Measurements from ENCODE around the gene SLC35F5. TPM values are rescaled to one million over a fixed set of nuclear protein-coding genes. Genes with fewer than 3 reads are reported as not detected.

SLC35F5 gene
- total RNA-seq, 1 experiment from 2014 or later: 88.7 TPM

- Histone ChIP-seq H3K36me3 (no peaks in the 10 kb centered on the region), H3K4me3 (no peak overlapping the region), H3K27me3 (no peaks in the 10 kb centered on the region), H3K27ac (no peak overlapping the region), H3K9me3 (replicated peaks) (no peaks in the 10 kb centered on the region), H3K4me1 (no peaks in the 10 kb centered on the region)
- no peak for DNase-seq
These were observed 11.5 kb upstream of the SLC35F5 start for GRCh38 chr2:113767811-113768460.

GRCh38 chr2:113765276-113765675 is 8.8 kb upstream of the SLC35F5 start:
- no peak for DNase-seq
- no peak overlapping the region for H3K4me3 ChIP-seq
- no peaks in the 10 kb centered on the region for H3K9me3 ChIP-seq (replicated peaks)
- H3K36me3 ChIP-seq: no peaks in the 10 kb centered on the region
- H3K4me1 ChIP-seq: no peaks in the 10 kb centered on the region
- no peak overlapping the region for H3K27ac ChIP-seq
- H3K27me3 ChIP-seq: no peaks in the 10 kb centered on the region

GRCh38 chr2:113762377-113763118 is 6.1 kb upstream of the SLC35F5 start:
- no peak for DNase-seq
- Histone ChIP-seq H3K4me1 (no peaks in the 10 kb centered on the region), H3K9me3 (replicated peaks) (no peaks in the 10 kb centered on the region), H3K4me3 (no peak overlapping the region), H3K36me3 (no peaks in the 10 kb centered on the region), H3K27me3 (no peaks in the 10 kb centered on the region), H3K27ac (no peak overlapping the region)

- H3K4me1 ChIP-seq: no peaks in the 10 kb centered on the region
- H3K9me3 ChIP-seq (replicated peaks): no peaks in the 10 kb centered on the region
- H3K27me3 ChIP-seq: no peaks in the 10 kb centered on the region
- H3K36me3 ChIP-seq: no peaks in the 10 kb centered on the region
- DNase-seq: no peak
- no peak overlapping the region for H3K4me3 ChIP-seq
- no peak overlapping the region for H3K27ac ChIP-seq
These were observed 4.0 kb upstream of the SLC35F5 start for GRCh38 chr2:113760400-113760799.

GRCh38 chr2:113757138-113757657 is 756 bp upstream of the SLC35F5 start:
- Histone ChIP-seq H3K4me3 (peak overlapping the region; percentile 100), H3K36me3 (peaks cover 12% of the 10 kb centered on the region), H3K4me1 (peaks cover 5% of the 10 kb centered on the region; the same call in 1 of the 2 replicates), H3K27me3 (no peaks in the 10 kb centered on the region), H3K27ac (peak overlapping the region; percentile 81), H3K9me3 (replicated peaks) (no peaks in the 10 kb centered on the region)
- DNase-seq: no peak

- H3K9me3 ChIP-seq (replicated peaks): no peaks in the 10 kb centered on the region
- DNase-seq: peak in 1 of 2 experiments; percentile 65
- peaks cover 15% of the 10 kb centered on the region for H3K36me3 ChIP-seq
- peaks cover 5% of the 10 kb centered on the region; the same call in 1 of the 2 replicates for H3K4me1 ChIP-seq
- H3K4me3 ChIP-seq: peak overlapping the region; percentile 100
- H3K27me3 ChIP-seq: no peaks in the 10 kb centered on the region
- peak overlapping the region; percentile 81 for H3K27ac ChIP-seq
These were observed 547 bp downstream of the SLC35F5 start for GRCh38 chr2:113755835-113756354.

GRCh38 chr2:113755035-113755834 is 1.2 kb downstream of the SLC35F5 start:
- no peaks in the 10 kb centered on the region for H3K9me3 ChIP-seq (replicated peaks)
- H3K27me3 ChIP-seq: no peaks in the 10 kb centered on the region
- peak overlapping the region; percentile 100 for H3K4me3 ChIP-seq
- peaks cover 22% of the 10 kb centered on the region for H3K36me3 ChIP-seq
- peak; percentile 10 to 29 for DNase-seq
- peak overlapping the region; percentile 81 for H3K27ac ChIP-seq
- H3K4me1 ChIP-seq: peaks cover 5% of the 10 kb centered on the region; the same call in 1 of the 2 replicates

GRCh38 chr2:113754160-113754559 is 2.3 kb downstream of the SLC35F5 start:
- H3K27ac ChIP-seq: no peak overlapping the region
- no peaks in the 10 kb centered on the region for H3K27me3 ChIP-seq
- peaks cover 5% of the 10 kb centered on the region; the same call in 1 of the 2 replicates for H3K4me1 ChIP-seq
- H3K4me3 ChIP-seq: peak overlapping the region; percentile 100
- no peak for DNase-seq
- peaks cover 26% of the 10 kb centered on the region for H3K36me3 ChIP-seq
- no peaks in the 10 kb centered on the region for H3K9me3 ChIP-seq (replicated peaks)

- no peak for DNase-seq
- Histone ChIP-seq H3K4me3 (no peak overlapping the region), H3K36me3 (peaks cover 51% of the 10 kb centered on the region), H3K4me1 (peaks cover 5% of the 10 kb centered on the region; the same call in 1 of the 2 replicates), H3K27ac (no peak overlapping the region), H3K9me3 (replicated peaks) (no peaks in the 10 kb centered on the region), H3K27me3 (no peaks in the 10 kb centered on the region)
These were observed 6.1 kb downstream of the SLC35F5 start for GRCh38 chr2:113750385-113750784.

GRCh38 chr2:113741091-113741490 is 15.4 kb downstream of the SLC35F5 start:
- peaks cover 65% of the 10 kb centered on the region for H3K36me3 ChIP-seq
- no peak overlapping the region for H3K4me3 ChIP-seq
- no peaks in the 10 kb centered on the region for H3K4me1 ChIP-seq
- H3K27ac ChIP-seq: no peak overlapping the region
- H3K27me3 ChIP-seq: no peaks in the 10 kb centered on the region
- no peak for DNase-seq
- H3K9me3 ChIP-seq (replicated peaks): no peaks in the 10 kb centered on the region

GRCh38 chr2:113739849-113740248 is 16.6 kb downstream of the SLC35F5 start:
- DNase-seq: no peak
- peaks cover 55% of the 10 kb centered on the region for H3K36me3 ChIP-seq

GRCh38 chr2:113734185-113734584 is 22.3 kb downstream of the SLC35F5 start:
- Histone ChIP-seq H3K36me3 (peaks cover 30% of the 10 kb centered on the region), H3K4me1 (peaks cover 3% of the 10 kb centered on the region), H3K9me3 (replicated peaks) (no peaks in the 10 kb centered on the region)

More at GRCh38 chr2:113739849-113740248, 16.6 kb downstream of the SLC35F5 start:
- Histone ChIP-seq H3K9me3 (replicated peaks) (no peaks in the 10 kb centered on the region), H3K27me3 (no peaks in the 10 kb centered on the region), H3K4me3 (no peak overlapping the region), H3K4me1 (no peaks in the 10 kb centered on the region), H3K27ac (no peak overlapping the region)

GRCh38 chr2:113724010-113724409 is 32.4 kb downstream of the SLC35F5 start:
- Histone ChIP-seq H3K27me3 (no peaks in the 10 kb centered on the region), H3K9me3 (replicated peaks) (no peaks in the 10 kb centered on the region), H3K36me3 (peaks cover 16% of the 10 kb centered on the region), H3K4me1 (no peaks in the 10 kb centered on the region), H3K4me3 (no peak overlapping the region), H3K27ac (no peak overlapping the region)
- DNase-seq: no peak

More at GRCh38 chr2:113734185-113734584, 22.3 kb downstream of the SLC35F5 start:
- H3K4me3 ChIP-seq: no peak overlapping the region
- no peak overlapping the region for H3K27ac ChIP-seq
- no peak for DNase-seq
- H3K27me3 ChIP-seq: no peaks in the 10 kb centered on the region

- H3K27me3 ChIP-seq: no peaks in the 10 kb centered on the region
- no peaks in the 10 kb centered on the region for H3K4me1 ChIP-seq
- no peak overlapping the region for H3K4me3 ChIP-seq
- no peaks in the 10 kb centered on the region for H3K9me3 ChIP-seq (replicated peaks)
- H3K36me3 ChIP-seq: peaks cover 10% of the 10 kb centered on the region
- no peak overlapping the region for H3K27ac ChIP-seq
- no peak for DNase-seq
These were observed 33.0 kb downstream of the SLC35F5 start for GRCh38 chr2:113723411-113723810.
